Stimulated activated CD8-positive, alpha-beta memory T cell treated with anti-CD3 and anti-CD28 coated beads, Interleukin-7, amount 100 ng/mL, for 1 hour (primary cell): ENCODE measurements around the gene CNTFR.

Experiments used
- DNase-seq, 2 donors: peaks; one replicate each; pipeline ENCODE4 v3.0.0-alpha.2; 2020; ENCODE audit warnings: low read depth in 2 of 2

The CNTFR gene

DNA sequence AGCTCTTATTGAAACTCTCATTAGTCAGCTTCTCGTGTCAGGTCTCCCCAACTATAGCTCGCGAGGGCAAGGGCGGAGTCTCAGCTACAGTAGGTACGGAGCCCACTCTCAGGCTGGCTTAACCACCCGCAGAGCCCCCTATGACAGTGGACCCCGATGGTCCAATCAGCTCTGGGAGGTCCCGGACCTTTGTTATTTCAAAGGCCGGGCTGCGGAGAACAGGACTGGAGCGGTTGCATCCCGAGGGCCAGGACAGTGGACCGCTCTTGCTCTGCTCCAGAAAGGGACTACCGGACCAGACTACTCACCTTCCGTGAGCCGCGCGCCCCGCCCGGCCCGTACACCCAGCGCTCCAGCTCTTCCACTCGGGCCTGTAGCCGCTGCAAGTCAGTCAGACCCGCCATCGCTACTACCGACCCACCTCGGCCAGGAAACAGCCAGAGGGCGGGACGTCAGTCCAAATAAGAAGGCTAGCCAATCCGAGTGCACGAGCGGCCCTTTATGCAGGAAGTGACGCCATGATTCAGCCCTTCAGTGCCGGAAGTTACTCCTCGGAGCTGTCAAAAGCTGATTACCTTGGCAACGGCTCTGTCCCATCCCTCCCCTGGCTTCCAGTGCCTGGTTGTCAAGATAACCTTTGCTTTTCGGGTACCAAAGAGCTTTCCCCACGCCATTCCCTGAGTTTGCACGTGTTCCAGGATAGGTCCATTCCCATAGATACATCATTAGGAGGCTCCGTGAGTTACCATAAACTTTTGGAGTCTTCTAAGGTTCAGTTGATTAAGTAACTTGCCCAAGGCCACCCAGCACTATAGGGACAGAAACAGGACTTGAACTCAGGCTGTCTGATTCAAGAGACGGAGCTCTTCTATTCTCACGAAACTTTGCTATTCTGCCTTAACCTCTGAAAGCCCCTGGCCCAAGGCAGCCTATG, 30.8 kb upstream of the CNTFR start, which contains the start of gene DCTN3:
Gene DCTN3, minus strand, starts transcription at position 435 of the 934 bp plus-strand sequence. Its CDS starts 31 bp downstream, at position 404.
- peak; percentile 73 to 80 for DNase-seq

DNA sequence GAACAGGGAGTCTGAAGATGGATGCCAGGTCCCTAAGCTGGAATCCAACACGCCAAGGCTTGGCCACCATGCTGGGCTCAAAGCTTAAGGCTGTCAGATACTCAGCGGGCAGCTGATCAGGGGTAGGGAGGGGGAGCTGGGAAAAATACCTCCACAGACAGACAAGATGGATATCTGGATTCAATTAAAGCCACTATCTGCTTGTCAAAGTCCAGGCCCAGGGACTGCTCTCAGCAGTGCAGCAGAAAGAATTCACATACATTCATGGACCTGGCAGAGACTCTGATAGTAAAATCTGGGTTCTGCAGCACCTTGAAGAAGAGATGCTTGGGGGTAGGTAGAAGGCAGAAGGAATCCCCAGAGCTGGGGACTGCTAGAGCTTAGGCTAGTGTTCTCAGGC, 25.6 kb upstream of the CNTFR start:
- no peak for DNase-seq

- DNase-seq: peak in 1 of 2 donors; percentile 54
Observed at GRCh38 chr9:34612788-34613390, 23.4 kb upstream of the CNTFR start.

DNA sequence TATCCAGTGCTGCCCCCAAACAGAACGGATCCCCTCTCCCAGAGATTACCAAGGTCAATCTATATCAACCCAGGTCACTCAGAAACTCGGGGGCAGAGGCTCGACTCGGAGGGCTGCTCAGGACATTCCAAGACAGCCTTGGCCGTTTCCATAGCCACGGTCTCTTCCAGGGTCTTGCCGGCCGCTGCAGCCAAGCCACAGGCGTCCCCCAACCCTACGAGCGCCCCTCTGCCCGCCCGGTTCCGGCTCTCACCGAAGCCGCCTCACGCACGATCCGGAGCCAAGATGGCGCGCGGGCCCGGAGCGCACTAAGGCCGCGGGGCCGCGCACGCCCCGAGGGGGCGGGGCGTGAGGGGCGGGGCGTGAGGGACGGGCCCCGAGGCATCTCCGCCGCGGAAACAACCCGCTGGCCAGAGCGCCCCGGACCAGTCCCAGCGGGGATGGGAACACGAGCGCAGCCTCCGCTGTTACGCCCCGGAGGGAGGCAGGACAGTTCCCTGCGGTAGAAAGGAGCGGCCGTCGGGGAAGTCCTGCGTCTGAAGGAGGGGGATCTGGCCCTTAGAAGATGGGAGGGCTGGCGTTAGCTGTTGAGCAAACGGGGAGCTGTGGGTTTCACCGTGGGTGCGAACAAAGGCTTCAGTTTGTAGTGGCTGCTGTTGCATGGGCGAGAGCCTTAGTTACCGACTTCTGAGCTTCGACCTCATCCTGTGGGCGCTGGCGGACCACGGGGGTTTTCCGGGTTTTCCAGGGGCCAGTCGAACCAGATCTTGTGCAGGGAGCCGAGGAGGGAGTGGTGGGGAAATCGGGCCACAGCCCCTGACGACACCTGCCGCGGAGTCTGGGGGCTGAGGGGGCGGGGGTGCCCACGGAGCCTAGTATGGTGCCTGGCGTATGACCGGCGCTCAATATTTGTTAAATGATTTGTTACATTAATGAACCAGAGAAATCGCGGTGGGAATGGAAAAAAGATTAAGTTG, 22.6 kb upstream of the CNTFR start, which contains the start of gene RPP25L:
Gene RPP25L, minus strand, starts transcription at position 287 of the 977 bp plus-strand sequence. CDS start 801 bp downstream, outside the sequence.
- peak; percentile 69 to 73 for DNase-seq

DNA sequence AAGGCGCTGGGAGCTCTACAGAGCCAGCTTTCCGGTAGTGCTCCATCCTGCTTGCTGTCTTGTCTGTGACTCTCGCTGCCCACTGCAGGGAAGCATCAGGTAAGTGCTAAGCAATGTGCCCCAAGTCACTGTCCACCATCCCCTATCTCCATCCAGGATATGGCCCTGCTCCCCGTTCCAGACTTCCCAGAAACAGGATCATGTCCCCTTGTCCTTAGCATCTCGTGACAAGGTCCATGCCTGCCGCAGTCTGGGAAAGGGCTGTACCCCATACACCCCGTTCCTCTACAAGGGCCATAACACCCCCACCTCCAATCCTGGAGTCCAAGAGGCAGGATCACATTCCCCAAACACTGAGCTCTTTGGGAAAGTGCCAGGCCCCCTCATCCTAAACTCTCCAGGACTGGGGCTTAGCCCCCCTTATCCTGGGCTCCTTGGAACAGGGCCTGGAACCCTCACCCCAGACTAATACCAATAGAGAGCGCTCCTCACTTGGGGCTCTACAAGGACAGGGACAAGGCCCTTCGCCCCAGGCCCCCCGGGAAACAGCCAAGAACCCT, 21.8 kb upstream of the CNTFR start:
- no peak for DNase-seq

GRCh38 chr9:34610434-34611206, 21.1 kb upstream of the CNTFR start:
- no peak for DNase-seq

GRCh38 chr9:34607331-34607730, 17.8 kb upstream of the CNTFR start:
- DNase-seq: no peak

GRCh38 chr9:34606905-34607304, 17.4 kb upstream of the CNTFR start:
- DNase-seq: no peak

GRCh38 chr9:34606190-34606589, 16.7 kb upstream of the CNTFR start:
- no peak for DNase-seq

DNA sequence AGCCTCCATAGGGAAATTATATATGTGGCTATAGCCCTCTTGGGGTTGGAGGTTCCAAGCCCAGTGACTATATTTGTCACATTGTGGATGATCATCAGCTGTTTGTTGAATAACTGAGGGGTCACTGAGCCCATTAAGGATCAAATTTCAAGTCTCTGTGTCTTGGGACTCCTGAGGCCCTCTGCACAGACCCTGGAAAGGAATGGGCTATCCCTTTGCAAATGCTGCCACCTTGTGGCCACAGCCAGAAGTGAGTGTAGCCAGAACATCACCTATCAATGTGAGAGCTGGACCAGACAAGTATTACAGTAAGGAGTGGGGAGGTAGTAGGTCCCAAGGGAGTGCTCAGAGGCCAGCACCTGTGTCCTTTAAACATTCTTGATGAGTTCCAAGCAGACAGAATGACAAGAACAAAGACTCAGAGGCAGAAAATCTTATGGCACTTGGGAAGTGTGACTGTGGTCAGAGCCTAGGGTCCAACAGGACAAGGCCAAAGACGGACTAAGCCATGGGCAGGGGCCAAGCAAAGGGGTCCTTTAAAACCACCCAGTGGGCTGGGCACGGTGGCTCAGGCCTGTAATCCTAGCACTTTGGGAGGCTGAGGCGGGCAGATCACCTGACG, 14.2 kb upstream of the CNTFR start:
- DNase-seq: peak; percentile 59 to 73

DNA sequence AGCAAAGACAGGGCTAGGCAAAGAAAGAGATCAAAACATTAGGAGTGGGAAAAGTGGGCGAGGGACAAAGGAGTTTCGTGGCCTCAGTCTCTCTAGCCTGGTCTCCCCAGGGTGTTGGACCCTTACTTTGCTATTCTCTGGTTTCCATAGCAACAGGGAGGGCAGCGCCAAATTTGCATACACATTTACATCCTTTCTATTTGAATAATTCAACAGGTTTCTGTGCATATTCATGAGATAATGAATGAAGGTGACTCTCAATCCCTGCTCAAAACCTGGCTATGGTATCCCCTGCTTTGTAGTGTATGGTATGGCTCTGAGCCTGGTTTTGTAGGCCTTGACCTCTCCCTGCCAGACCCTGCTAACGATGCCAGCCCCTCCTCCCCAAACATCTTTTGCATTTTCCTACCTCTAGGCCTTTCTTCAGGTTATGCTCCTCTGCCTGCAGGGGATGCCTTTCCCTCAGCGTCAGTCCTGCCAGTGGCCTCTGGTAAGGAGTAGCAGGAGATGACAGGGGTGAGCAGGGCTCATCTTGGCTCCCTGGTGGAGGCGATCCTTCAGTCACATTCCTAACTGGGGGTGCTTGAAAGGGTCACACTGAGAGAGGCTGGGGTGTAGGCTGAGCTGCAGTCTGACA, 12.5 kb upstream of the CNTFR start:
- no peak for DNase-seq

DNA sequence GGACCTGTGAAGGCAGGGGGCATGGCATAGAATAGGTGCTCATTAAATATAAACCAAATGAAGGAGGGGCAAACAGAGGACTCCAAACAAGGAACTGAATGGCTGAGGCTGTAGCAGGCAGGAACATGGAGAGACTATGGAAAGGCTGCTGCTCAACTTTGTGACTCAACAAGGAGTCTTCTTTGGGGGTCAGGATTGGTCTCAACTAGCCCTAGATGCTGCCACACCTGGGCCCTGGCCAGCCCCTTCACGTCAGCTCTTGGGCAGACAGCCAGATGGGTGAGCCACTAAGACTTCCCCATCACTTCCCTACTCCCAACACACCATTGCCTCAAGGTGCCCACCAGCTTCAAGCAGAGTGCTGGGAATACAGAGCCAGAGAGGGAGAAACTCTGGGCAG, 11.4 kb upstream of the CNTFR start:
- no peak for DNase-seq

GRCh38 chr9:34599546-34599945, 10.0 kb upstream of the CNTFR start:
- no peak for DNase-seq

GRCh38 chr9:34594177-34594576, 4.7 kb upstream of the CNTFR start:
- DNase-seq: no peak

DNA sequence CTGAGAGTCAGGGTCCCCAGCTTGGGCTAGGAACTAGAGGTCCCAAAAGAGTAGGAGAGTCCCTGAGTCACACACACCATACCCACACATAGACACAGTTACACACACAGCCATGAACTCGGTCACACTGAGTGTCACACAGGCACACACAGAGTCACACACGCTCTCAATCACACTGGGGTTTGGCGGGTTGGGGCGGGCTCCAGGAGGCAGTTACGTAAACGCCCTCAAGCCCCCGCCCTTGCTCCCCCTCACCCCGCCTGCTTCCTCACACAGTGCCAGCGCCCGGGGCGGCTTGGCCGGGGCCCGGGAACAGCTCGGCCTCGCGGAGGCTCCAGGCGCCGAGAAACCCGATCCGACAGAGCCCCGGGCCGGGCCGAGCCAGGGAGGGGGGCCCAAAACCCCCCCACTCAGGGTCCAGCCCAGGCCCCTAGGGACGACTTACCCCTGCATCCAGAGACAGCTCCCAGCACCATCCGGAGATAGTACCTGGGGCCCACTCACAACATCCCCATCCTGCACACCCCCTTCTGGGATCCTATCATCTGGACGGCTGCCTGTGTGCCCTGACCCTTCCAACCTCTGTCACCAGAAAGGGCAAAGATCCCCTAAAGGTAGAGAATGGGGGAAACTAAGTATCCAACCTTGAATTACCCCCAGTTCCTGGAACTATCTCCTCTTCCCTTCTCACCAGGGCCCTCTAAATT, 3.5 kb upstream of the CNTFR start:
- no peak for DNase-seq

- no peak for DNase-seq
Observed at GRCh38 chr9:34591917-34592866, 2.7 kb upstream of the CNTFR start.

DNA sequence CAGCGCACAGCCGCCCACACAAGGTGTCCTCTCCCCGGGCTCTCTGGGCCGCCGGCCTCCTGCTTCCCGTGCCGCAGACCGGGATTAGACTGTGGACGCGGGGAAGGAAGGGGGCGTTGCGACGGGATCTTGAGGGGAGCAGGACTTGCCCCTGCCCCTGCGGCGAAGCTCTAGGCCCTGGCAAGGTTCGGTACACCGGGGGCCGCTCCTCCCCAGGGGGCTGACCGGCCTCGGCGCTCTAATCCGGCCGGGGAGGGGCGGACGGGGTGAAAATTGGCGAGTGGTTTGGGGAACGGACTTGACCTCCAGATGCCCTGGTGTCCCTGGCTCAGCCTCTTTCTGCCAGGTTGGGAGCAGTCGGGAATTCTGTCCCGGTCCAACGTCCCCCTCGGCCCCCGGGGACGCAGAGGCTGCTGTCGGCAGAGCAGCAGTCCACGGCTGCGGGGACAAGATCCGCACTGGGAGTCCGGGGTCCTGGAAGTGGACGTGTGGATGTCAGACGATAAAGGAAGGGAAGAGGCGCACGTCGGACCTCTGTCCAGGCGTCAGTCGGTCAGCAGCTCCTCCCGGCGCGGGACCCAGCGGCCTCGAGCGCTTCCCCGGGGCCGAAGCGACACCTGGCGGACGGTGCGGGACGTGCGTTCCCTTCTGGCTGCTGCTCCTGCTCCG, 1.9 kb upstream of the CNTFR start:
- peak; percentile 53 to 67 for DNase-seq
